SJSA1 (cell line): ENCODE results near the gene COQ8B. TPM values are rescaled to one million over a fixed set of nuclear protein-coding genes. Genes with fewer than 3 reads are reported as not detected.
A peak's percentile ranks its signal among the peaks of the same experiment; 100 is the strongest.

Source experiments
- DNase-seq, 2 experiments: peaks; one replicate each; pipeline ENCODE4 v3.0.0-alpha.2; 2015 to 2020; ENCODE audit warnings: low spot score in 2 of 2, low read depth in 1 of 2
- H3K27ac ChIP-seq: fragments of 250-450 bp; sonication (Bioruptor Pico); 2 replicates; pipeline ENCODE4 v1.5.1; 2020; ENCODE audit warnings: mild to moderate bottlenecking, moderate library complexity
- H3K27me3 ChIP-seq: fragments of 250-450 bp; sonication (Bioruptor Pico); replicated peaks from 2 replicates; pipeline ENCODE4 v1.5.1; 2020; ENCODE audit warnings: mild to moderate bottlenecking, moderate library complexity
- H3K36me3 ChIP-seq: fragments of 250-450 bp; sonication (Bioruptor Pico); 2 replicates; pipeline ENCODE4 v1.5.1; 2020; ENCODE audit warnings: mild to moderate bottlenecking
- H3K4me1 ChIP-seq: fragments of 250-450 bp; sonication (Bioruptor Pico); replicated peaks from 2 replicates; pipeline ENCODE4 v1.6.1; 2021; ENCODE audit warnings: mild to moderate bottlenecking
- H3K4me3 ChIP-seq: fragments of 250-450 bp; sonication (Bioruptor Pico); 2 replicates; pipeline ENCODE4 v1.5.1; 2020; ENCODE audit warnings: mild to moderate bottlenecking
- H3K9me3 ChIP-seq: fragments of 250-450 bp; sonication (Bioruptor Pico); replicated peaks from 2 replicates; pipeline ENCODE4 v1.5.1; 2020; ENCODE audit warnings: mild to moderate bottlenecking
- total RNA-seq: library from RNA; depleted of rRNA; stranded (reverse); fragments of >200 nt; shearing (Covaris generic); gene quantifications from 2 replicates; pipeline ENCODE4 v1.2.3, GENCODE V29; 2014

Gene COQ8B
- total RNA-seq, 1 experiment from 2014 or later: 29.2 TPM

DNA sequence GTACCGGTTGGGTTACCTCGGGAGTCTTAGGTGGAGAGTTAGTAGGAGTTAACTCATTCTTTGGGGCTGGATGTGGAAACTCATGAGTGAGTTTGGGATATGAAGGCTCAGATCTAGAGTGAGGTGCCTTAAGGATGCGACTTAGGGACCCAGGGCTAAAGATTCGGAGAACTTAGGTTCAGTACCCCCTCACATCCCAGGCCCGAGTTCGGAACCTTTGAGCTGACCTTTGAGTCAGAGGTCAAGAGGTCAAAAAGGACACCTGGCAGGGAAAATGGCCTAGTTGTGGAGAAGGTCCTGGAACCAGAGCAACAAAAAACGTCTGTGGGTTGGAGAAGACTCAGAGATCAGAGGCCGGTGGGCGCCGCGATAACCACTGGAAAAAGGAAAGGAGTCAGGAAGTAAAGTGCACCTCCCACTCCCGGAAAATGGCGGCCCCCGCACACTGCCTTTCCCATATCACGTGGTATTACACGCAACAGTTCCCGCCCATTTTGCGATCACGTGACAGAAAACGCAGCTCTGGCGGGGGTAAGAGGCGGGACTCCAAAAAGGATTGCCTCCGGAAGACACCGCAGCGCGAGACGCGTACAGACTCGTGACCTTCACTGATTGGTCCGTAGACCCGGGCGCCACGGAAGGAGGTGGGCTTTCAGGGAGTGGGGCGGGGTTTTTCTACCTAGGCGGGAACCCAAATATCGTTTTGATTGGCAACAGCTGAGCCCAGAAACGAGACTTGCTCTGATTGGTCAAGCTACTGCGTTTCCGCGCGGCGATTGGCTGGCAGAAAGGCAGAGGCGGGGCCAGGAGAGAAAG is 33.6 kb upstream of the COQ8B start, which contains the start of gene ACTMAP:
Gene ACTMAP (minus strand): TSS at position 420 of the 816 bp plus-strand sequence. CDS start 674 bp downstream, outside the sequence.
- Histone ChIP-seq H3K4me3 (peak within 1 kb of the TSS; percentile 58), H3K4me1 (peaks cover 19% of the 10 kb centered on the region), H3K27me3 (no peaks in the 10 kb centered on the region), H3K36me3 (peaks cover 11% of the 10 kb centered on the region), H3K9me3 (no peaks in the 10 kb centered on the region), H3K27ac (peak within 1 kb of the TSS; percentile 97)
- DNase-seq: peak; percentile 100

DNA sequence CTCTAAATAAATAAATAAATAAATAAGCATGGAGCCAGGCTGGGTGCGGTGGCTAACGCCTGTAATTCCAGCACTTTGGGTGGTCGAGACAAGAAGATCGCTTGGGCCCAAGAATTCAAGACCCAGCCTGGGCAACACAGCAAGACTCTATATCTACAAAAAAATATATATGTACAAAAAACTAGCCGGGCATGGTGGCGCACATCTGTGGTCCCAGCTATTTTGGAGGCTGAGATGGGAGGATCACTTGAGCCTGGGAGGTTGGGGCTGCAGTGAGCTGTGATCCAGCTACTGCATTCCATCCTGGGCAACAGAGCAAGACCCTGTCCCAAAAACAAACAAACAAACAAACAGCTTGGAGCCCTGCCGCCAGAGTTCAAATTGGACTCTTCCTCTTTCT is 30.9 kb upstream of the COQ8B start:
- no peaks in the 10 kb centered on the region for H3K9me3 ChIP-seq

DNA sequence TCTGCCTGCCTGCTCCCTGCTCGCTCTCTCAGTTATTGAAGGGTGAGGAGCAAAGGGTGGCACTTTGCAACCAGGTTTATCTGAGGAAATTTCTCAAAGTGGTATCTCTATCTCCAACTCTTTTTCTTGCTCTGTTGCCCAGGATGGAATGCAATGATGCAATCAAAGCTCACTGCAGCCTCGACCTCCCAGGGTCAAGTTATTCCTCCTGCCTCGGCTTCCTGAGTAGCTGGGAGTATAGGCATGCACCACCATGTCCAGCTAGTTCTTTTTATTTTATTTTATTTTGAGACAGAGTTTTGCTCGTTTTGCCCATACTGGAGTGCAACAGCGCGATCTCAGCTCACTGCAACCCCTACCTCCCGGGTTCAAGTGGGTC is 28.7 kb upstream of the COQ8B start:
- H3K27me3 ChIP-seq: no peaks in the 10 kb centered on the region
- no peak overlapping the region for H3K27ac ChIP-seq
- no peak for DNase-seq
- H3K4me1 ChIP-seq: peaks cover 17% of the 10 kb centered on the region
- H3K36me3 ChIP-seq: no peaks in the 10 kb centered on the region
- no peak overlapping the region for H3K4me3 ChIP-seq
- no peaks in the 10 kb centered on the region for H3K9me3 ChIP-seq

More for the DNA sequence above, 30.9 kb upstream of the COQ8B start:
- DNase-seq: no peak
- peaks cover 23% of the 10 kb centered on the region for H3K4me1 ChIP-seq
- H3K36me3 ChIP-seq: no peaks in the 10 kb centered on the region; the same call in 1 of the 2 replicates
- no peaks in the 10 kb centered on the region for H3K27me3 ChIP-seq
- H3K27ac ChIP-seq: no peak overlapping the region
- H3K4me3 ChIP-seq: no peak overlapping the region

DNA sequence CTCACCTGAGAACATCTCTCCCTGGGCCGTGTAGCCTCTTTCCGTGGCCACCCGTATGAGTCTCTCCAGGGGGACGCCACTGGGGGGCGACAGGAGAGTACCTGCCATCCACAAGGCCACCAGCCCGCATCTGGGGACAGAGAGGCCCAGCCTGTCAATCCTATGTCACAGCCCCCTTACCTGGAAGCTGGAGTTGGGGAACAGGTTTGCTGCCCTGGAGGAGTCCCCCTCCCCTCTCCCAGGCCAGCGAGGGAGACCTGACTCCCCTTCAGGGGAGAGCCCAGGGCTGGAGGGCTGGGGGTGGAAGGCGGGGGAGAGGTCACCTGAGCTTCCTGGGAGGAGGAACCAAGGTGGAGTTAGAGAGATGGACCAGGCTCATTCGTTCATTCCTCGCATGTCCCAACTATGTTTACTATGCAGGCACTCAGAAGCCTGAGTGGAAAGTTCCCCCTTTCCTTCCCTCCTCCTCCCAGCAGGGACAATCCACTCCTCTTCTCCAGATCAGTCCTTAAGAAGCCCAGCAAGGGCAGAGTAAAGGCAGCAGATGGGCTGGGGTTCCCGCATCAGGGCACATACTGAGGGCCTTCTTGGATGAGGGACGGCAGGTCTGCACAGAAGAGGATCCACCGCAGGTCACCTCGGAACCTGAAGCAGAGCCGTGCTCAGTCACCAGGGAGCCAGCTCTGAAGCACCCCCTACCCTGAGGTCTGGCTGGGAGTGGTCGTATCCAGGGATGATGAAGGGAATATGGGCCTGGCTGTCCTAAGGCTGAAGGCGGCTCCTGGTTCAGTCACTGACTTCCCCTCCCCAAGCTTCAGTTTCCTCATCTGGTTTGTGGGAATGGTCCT is 28.1 kb upstream of the COQ8B start:
- H3K27ac ChIP-seq: no peak overlapping the region

DNA sequence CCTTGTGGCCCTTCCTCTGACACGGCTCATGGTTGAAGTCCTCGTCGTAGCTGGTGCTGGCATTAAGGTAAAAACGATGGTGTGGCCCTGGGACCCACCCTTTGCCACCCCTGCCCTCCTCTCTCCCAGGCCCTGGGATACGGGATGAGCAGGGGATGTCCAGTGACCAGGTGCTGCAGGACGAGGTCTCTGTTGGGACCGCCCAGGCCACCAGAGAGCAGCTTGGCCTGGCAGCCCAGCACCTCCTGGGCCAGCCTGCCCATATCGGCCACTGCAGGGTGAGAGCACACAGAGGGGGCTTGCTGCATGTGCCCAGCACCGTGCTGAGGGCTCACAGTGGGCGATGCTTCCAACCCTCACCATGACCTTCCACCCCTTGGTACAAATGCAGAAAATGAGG is 27.2 kb upstream of the COQ8B start:
- H3K9me3 ChIP-seq: no peaks in the 10 kb centered on the region
- no peak overlapping the region for H3K4me3 ChIP-seq
- H3K4me1 ChIP-seq: peaks cover 8% of the 10 kb centered on the region; the same call in 1 of the 2 replicates
- DNase-seq: no peak
- H3K36me3 ChIP-seq: peaks cover 3% of the 10 kb centered on the region
- H3K27me3 ChIP-seq: no peaks in the 10 kb centered on the region
- no peak overlapping the region for H3K27ac ChIP-seq

More for the DNA sequence above, 28.1 kb upstream of the COQ8B start:
- H3K4me1 ChIP-seq: peaks cover 13% of the 10 kb centered on the region
- no peak overlapping the region for H3K4me3 ChIP-seq
- H3K36me3 ChIP-seq: no peaks in the 10 kb centered on the region
- DNase-seq: no peak
- H3K27me3 ChIP-seq: no peaks in the 10 kb centered on the region
- no peaks in the 10 kb centered on the region for H3K9me3 ChIP-seq

DNA sequence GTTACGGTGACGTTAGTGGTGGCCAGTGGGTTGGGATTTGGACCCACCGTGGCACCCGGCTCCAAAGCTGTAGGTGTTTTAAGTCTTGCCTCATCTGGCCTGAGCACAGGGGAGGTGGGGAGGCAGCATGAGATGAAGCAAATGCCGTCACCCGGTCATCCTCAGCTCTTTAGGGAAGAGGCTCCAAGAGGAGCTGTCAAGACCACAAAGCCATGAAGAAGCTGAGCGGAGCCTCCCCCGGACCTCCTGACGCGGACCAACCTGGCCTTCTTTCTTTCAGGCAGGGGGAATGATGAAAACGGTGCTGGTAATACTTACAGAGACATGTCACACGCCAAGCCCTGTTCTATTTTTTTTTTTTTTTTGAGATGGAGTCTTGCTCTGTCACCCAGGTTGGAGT is 26.2 kb upstream of the COQ8B start:
- H3K9me3 ChIP-seq: no peaks in the 10 kb centered on the region
- no peaks in the 10 kb centered on the region for H3K27me3 ChIP-seq
- DNase-seq: no peak
- peaks cover 9% of the 10 kb centered on the region for H3K36me3 ChIP-seq
- no peak overlapping the region for H3K4me3 ChIP-seq
- no peak overlapping the region for H3K27ac ChIP-seq
- peaks cover 8% of the 10 kb centered on the region; the same call in 1 of the 2 replicates for H3K4me1 ChIP-seq

DNA sequence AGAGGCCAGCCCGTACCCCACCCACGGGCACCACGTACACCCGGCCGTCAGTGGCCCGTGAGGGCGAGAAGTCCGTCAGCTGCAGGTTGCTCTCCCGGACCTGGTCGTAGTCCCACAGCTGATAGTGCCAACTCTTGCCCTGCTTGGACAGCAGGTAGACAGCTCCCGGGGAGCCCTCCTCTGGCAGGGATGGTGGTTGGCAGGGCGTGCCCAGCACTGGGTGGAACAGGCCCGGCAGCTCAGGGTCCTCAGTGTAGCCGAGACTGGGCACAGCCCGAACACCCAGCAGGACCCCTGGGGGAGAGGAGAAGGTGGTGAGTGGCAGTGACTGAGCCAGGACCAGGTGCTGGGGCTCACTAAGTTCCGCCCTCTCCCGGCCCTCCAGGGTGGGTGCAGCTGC is 25.8 kb upstream of the COQ8B start:
- Histone ChIP-seq H3K9me3 (no peaks in the 10 kb centered on the region), H3K4me3 (no peak overlapping the region), H3K36me3 (peaks cover 11% of the 10 kb centered on the region), H3K27ac (no peak overlapping the region), H3K4me1 (peaks cover 8% of the 10 kb centered on the region; the same call in 1 of the 2 replicates), H3K27me3 (no peaks in the 10 kb centered on the region)
- no peak for DNase-seq

DNA sequence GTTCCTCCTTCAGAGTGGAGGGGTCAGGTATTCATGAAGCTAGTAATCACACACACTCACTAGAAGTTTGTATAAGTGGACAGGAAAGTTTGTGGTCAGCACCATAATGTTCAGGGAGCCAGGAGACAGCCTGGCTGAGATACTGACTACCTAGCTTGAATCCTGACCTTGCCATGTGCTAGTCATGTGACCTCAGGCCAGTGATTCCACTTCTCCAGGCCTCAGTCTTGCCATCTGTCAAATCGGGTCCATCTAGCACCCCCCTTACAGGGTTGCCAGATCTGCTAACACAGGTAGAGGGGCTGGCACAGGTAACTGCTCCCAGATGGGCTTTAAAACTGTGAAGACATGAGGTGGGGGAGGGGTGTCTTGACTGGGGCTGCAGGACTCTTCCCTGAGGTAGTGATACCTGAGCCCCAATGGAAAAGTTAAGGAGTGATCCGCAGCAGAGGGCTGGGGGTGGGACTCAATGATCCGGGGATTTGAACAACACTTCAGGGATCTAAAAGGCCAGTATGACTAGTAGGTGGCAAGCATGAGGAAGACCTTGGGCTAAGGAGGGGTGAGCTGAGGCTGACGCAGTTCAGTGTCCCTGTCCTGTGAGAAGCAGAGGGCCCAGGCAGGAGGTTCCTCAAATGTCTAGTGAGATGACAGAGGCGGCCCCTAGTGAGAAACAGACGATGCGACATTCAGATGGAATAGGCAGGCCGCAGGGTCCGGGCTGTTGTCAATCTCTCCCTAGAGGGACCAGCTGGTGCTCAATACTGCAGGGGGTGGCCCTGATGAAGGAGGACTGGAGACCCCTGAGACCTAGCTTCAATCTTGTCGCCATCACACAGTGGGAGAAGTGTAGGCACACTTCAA is 25.1 kb upstream of the COQ8B start:
- H3K9me3 ChIP-seq: no peaks in the 10 kb centered on the region
- H3K4me1 ChIP-seq: peaks cover 8% of the 10 kb centered on the region; the same call in 1 of the 2 replicates
- no peak for DNase-seq
- H3K27ac ChIP-seq: no peak overlapping the region
- H3K27me3 ChIP-seq: no peaks in the 10 kb centered on the region
- peaks cover 16% of the 10 kb centered on the region for H3K36me3 ChIP-seq
- no peak overlapping the region for H3K4me3 ChIP-seq

DNA sequence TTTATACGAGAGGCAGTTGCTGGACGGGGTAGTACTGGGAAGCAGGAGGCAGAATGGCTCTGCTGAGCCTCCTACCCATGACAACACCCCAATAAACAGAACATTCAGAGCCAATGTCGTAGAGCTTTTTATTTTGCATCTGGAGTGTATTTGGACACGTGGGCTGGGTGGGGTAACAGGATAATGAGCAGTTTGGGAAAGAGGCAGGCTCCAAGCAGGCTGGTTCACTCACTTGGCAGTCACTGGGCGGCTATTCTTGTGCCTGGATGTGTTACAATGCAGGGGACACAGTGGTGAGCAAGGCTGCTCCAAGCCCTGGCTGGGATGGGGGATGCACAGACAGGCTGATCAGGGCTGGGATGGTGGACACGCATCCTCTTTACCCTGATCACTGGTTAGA is 24.1 kb upstream of the COQ8B start:
- H3K27ac ChIP-seq: no peak overlapping the region
- DNase-seq: no peak

DNA sequence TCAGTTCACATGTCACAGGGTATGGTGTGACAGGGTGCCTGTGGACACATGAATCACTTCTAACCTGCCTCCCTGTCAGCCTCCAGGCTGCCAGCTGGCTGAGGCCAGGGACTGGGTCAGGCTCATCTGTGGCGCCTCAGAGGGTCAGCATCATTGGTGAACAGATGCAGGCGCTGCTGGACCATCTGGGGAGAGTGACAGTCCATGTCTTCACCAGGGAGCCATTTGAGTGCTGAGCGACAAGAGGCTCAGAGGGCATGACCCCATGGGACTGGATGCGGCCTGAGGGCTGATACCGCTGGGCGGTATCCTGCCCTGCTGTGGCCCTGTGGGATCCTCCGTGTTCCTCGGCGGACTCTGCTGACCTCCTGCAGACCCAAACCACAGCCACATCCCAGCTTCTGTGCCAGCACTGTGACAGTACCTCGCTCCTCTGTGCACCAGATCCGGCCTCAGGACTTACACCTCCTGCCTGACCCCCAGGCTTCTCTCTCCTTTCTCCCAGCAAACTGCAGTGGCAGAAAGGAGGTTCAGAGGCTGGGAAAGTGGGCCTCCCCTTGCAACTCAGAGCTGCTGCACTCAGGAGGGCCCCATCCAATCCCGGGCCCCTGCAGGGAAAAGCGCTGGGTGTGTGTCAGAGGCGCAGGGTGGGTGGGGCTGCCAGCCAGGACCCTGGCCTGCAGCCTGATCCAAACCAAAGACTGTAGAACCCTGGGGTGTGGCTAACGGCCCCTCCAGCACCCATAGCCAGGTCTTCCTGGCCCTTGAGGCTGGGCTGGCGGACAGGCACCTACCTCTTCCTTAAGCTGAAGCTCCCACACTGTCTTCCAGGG is 23.4 kb upstream of the COQ8B start:
- Histone ChIP-seq H3K27ac (no peak overlapping the region), H3K27me3 (no peaks in the 10 kb centered on the region)
- no peak for DNase-seq

More for the DNA sequence above, 24.1 kb upstream of the COQ8B start:
- no peaks in the 10 kb centered on the region for H3K9me3 ChIP-seq
- H3K4me3 ChIP-seq: no peak overlapping the region
- H3K36me3 ChIP-seq: peaks cover 17% of the 10 kb centered on the region
- no peaks in the 10 kb centered on the region for H3K27me3 ChIP-seq
- H3K4me1 ChIP-seq: peaks cover 8% of the 10 kb centered on the region; the same call in 1 of the 2 replicates

DNA sequence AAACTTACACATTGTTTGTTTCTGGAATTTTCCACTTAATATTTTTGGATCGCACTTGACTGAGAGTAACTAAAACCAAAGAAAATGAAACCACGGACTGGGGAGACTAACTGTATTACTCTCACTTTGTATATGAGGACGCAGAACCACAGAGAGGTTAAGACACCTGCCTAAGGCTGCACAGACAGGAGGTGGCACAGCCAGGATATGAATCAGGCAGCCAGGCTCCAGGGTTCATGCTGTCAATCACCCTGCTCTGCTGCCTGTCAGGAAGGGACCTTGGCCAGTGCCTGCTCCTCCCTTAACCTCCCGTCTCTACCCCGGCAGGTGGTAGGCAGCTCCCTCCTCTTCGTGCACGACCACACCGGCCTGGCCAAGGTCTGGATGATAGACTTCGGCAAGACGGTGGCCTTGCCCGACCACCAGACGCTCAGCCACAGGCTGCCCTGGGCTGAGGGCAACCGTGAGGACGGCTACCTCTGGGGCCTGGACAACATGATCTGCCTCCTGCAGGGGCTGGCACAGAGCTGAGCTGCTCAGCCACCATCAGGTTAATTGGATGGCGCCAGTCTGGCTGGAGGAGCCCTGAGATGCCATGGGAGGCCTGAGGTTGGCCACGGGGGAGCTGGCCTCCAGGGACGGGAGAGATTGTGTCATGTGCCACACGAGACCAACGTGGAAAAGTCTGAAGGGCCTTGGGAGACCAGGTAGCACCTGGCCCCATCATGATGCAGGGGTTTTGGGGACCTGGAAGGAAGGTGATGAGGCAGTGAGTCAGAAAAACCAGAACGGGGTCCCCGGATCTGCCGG is 22.5 kb upstream of the COQ8B start:
- H3K9me3 ChIP-seq: no peaks in the 10 kb centered on the region
- H3K36me3 ChIP-seq: peaks cover 22% of the 10 kb centered on the region
- no peak overlapping the region for H3K27ac ChIP-seq
- H3K4me1 ChIP-seq: no peaks in the 10 kb centered on the region
- no peaks in the 10 kb centered on the region for H3K27me3 ChIP-seq
- no peak for DNase-seq
- H3K4me3 ChIP-seq: no peak overlapping the region

More for the DNA sequence above, 23.4 kb upstream of the COQ8B start:
- Histone ChIP-seq H3K4me3 (no peak overlapping the region), H3K36me3 (peaks cover 22% of the 10 kb centered on the region), H3K9me3 (no peaks in the 10 kb centered on the region), H3K4me1 (0 out of 2 replicates have a peak, but pooled peaks cover 2% of the 10 kb centered on the region)

DNA sequence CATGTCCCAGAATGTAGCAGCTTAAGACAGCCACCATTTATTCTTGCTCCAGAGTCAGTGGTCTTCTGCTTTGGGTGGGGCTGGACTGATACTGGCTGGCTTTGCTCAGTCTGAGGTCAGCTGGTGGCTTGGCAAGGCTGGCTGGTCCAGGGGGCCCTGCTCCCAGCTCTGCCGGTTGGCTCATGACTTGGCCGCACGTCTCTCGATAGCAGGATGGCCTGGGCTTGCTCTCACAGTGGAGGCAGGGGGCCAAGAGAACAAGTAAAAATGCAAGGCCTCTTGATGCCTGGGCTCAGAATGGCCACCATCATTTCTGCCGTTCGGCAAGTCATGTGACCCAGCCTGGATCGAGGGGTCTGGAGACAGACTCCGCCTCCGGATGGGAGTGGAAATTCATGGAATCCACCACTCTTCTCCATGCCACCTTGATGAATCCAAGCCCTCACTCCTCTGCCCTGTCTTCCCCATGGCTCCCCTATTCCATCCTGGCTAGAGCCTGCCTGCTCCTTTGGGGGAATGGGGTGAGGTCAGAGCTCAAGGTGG is 20.5 kb upstream of the COQ8B start:
- H3K4me3 ChIP-seq: no peak overlapping the region
- peaks cover 32% of the 10 kb centered on the region for H3K36me3 ChIP-seq
- DNase-seq: no peak
- no peak overlapping the region for H3K27ac ChIP-seq
- H3K27me3 ChIP-seq: no peaks in the 10 kb centered on the region
- H3K4me1 ChIP-seq: no peaks in the 10 kb centered on the region
- H3K9me3 ChIP-seq: no peaks in the 10 kb centered on the region
